ENCODE measurements around the gene BCL11A. TPM values are rescaled to one million over a fixed set of nuclear protein-coding genes. Genes with fewer than 3 reads are reported as not detected.

The BCL11A gene
- total RNA-seq, 4 donors from 2014 or later: 23.9 to 46.2 (median 33.8) TPM

DNA sequence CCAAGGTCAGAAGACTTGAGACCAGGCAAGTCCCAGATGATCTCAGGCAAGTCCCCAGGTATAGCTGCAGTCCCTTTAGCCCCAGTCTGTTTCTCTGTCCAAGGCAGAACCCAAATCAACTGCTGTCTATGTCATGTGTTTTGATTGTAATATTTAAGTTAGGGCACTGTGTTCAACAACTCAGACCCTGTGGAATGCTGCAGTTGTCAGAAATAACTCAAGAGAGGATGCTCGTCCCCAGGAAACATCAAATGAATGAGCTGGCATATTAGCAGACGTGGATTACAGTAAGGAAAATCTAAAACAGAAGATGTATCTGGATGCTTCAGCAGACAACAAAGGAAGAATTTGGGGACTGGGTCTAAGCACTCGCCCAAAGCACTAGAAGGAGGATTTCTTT is 70.1 kb downstream of the BCL11A start:
- TF ChIP-seq, protein P1, sequence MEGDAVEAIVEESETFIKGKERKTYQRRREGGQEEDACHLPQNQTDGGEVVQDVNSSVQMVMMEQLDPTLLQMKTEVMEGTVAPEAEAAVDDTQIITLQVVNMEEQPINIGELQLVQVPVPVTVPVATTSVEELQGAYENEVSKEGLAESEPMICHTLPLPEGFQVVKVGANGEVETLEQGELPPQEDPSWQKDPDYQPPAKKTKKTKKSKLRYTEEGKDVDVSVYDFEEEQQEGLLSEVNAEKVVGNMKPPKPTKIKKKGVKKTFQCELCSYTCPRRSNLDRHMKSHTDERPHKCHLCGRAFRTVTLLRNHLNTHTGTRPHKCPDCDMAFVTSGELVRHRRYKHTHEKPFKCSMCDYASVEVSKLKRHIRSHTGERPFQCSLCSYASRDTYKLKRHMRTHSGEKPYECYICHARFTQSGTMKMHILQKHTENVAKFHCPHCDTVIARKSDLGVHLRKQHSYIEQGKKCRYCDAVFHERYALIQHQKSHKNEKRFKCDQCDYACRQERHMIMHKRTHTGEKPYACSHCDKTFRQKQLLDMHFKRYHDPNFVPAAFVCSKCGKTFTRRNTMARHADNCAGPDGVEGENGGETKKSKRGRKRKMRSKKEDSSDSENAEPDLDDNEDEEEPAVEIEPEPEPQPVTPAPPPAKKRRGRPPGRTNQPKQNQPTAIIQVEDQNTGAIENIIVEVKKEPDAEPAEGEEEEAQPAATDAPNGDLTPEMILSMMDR (IDR thresholded peaks at IDR 0.05): no peak
- no peak for TF ChIP-seq POLR2A (IDR thresholded peaks at IDR 0.05)
- WGBS, 2 donors: 50 to 52% methylated on average over 3 of the region's 3 CpGs
- peak overlapping the region in 1 of 4 donors; percentile 5 for H3K27ac ChIP-seq
- H3K27me3 ChIP-seq: no peaks in the 10 kb centered on the region
- no peak overlapping the region for H3K4me3 ChIP-seq
- peaks cover 0 to 9% (median 0%) of the 10 kb centered on the region in 3 donors for H3K36me3 ChIP-seq
- DNase-seq: no peak
- no peaks in the 10 kb centered on the region for H3K9me3 ChIP-seq
- intact Hi-C loops (cut with DNase I): no loop called here
- peaks cover 8 to 62% (median 11%) of the 10 kb centered on the region in 3 donors for H3K4me1 ChIP-seq

DNA sequence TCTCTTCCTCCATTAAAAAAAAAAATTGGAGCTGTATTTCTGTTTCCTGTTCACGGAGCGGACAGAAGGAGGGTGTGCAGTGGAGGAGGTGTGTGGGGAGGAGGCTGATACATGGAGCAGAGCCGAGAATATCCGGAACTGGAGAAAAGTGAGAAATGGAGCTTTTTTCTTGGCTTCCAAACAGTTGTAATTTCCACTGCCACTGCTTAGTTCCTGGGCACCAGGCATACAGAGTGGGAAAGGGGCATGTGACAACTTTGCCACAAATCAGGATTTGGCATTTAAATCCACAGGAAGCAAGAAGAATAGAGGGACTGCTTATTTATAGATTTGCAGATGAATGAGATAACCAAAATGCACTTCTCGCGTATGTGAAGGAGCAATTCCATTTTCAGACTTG is 71.2 kb downstream of the BCL11A start:
- TF ChIP-seq, protein P1 (IDR thresholded peaks at IDR 0.05): no peak
- TF ChIP-seq POLR2A (IDR thresholded peaks at IDR 0.05): no peak
- 37 to 56% methylated on average over 5 to 6 of the region's 6 CpGs for WGBS, 2 donors
- peaks cover 12 to 73% (median 20%) of the 10 kb centered on the region in 3 donors for H3K4me1 ChIP-seq
- no peaks in the 10 kb centered on the region for H3K9me3 ChIP-seq
- peak overlapping the region in 3 of 4 donors; percentile 83 to 95 (median 90) for H3K27ac ChIP-seq
- intact Hi-C loops (cut with DNase I): no loop called here
- no peak overlapping the region for H3K4me3 ChIP-seq
- peaks cover 0 to 9% (median 0%) of the 10 kb centered on the region in 3 donors for H3K36me3 ChIP-seq
- DNase-seq: no peak
- H3K27me3 ChIP-seq: no peaks in the 10 kb centered on the region

DNA sequence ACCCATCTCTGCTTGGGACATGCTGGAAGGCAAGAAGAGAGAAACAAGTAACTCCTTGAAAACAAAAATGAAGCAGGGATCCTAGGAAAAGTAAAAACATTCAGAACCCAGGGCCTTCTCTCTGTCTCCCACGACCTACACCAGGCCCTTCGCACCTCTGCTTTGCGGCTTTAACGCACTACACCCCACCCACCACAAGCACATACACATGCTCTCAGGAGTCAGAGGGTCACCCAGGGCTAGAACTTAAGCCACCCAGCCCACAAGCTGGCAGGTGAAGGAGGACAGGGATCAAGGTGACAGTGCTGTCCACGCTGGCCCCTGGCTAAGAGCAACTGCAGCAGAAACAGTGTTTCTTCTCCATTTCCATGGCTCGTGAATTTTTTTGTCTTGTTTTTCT is 72.2 kb downstream of the BCL11A start:
- Histone ChIP-seq H3K36me3 (peaks cover 0 to 6% (median 0%) of the 10 kb centered on the region in 3 donors), H3K27me3 (no peaks in the 10 kb centered on the region), H3K4me3 (no peak overlapping the region), H3K9me3 (no peaks in the 10 kb centered on the region), H3K4me1 (peaks cover 12 to 82% (median 20%) of the 10 kb centered on the region in 3 donors), H3K27ac (peak overlapping the region in 3 of 4 donors; percentile 83 to 95 (median 90))
- DNase-seq: no peak
- intact Hi-C loops (cut with DNase I): no loop called here
- TF ChIP-seq POLR2A (IDR thresholded peaks at IDR 0.05): no peak
- TF ChIP-seq, protein P1 (IDR thresholded peaks at IDR 0.05): no peak
- 75 to 83% methylated on average over 6 of the region's 6 CpGs for WGBS, 2 donors

- Histone ChIP-seq H3K27me3 (no peaks in the 10 kb centered on the region), H3K9me3 (no peaks in the 10 kb centered on the region), H3K4me1 (peaks cover 12 to 92% (median 20%) of the 10 kb centered on the region in 3 donors), H3K36me3 (peaks cover 0 to 4% (median 0%) of the 10 kb centered on the region in 3 donors), H3K27ac (peak overlapping the region; percentile 66 to 95 (median 86)), H3K4me3 (no peak overlapping the region)
- 77 to 91% methylated on average over 3 of the region's 4 CpGs for WGBS, 2 donors
- DNase-seq: no peak
- intact Hi-C loops (cut with DNase I): no loop called here
- TF ChIP-seq POLR2A (IDR thresholded peaks at IDR 0.05): no peak
- TF ChIP-seq, protein P1 (IDR thresholded peaks at IDR 0.05): no peak
These were observed 73.2 kb downstream of the BCL11A start for GRCh38 chr2:60480089-60480773.

- peak overlapping the region in 1 of 4 donors; percentile 15 for H3K4me3 ChIP-seq
- DNase-seq: no peak
- no peaks in the 10 kb centered on the region for H3K9me3 ChIP-seq
- no peaks in the 10 kb centered on the region for H3K36me3 ChIP-seq
- H3K4me1 ChIP-seq: peaks cover 12 to 90% (median 20%) of the 10 kb centered on the region in 3 donors
- no peaks in the 10 kb centered on the region for H3K27me3 ChIP-seq
- peak overlapping the region; percentile 83 to 95 (median 86) for H3K27ac ChIP-seq
- TF ChIP-seq, protein P1 (IDR thresholded peaks at IDR 0.05): no peak
- TF ChIP-seq POLR2A (IDR thresholded peaks at IDR 0.05): no peak
- WGBS, 2 donors: 38 to 52% methylated on average over 9 to 20 of the region's 22 CpGs
- intact Hi-C loops (cut with DNase I): no loop called here
These were observed 74.0 kb downstream of the BCL11A start for GRCh38 chr2:60479226-60480088.

Data from esophagus squamous epithelium (tissue), 5 donors.